Endothelial cell (in vitro differentiated cells): Measurements from ENCODE around the gene MKI67. TPM values are rescaled to one million over a fixed set of nuclear protein-coding genes. Genes with fewer than 3 reads are reported as not detected.

Source experiments
- DNase-seq: peaks from one replicate; pipeline ENCODE4 v3.0.0; 2021; ENCODE audit warnings: low spot score
- H3K27ac Mint-ChIP-seq: one replicate; pipeline ENCODE4 v1.8.0; 2021; ENCODE audit warnings: mixed read lengths, inconsistent platforms; ENCODE audit not compliant: unreplicated experiment
- H3K27me3 Mint-ChIP-seq: one replicate; pipeline ENCODE4 v1.8.0; 2021; ENCODE audit warnings: mild to moderate bottlenecking, moderate library complexity, mixed read lengths, inconsistent platforms; ENCODE audit not compliant: unreplicated experiment
- H3K36me3 Mint-ChIP-seq: one replicate; pipeline ENCODE4 v1.8.0; 2021; ENCODE audit warnings: mild to moderate bottlenecking, low read depth, mixed read lengths, inconsistent platforms; ENCODE audit not compliant: unreplicated experiment
- H3K4me1 Mint-ChIP-seq: one replicate; pipeline ENCODE4 v1.8.0; 2021; ENCODE audit warnings: mild to moderate bottlenecking, mixed read lengths, inconsistent platforms; ENCODE audit not compliant: unreplicated experiment
- H3K4me3 Mint-ChIP-seq: one replicate; pipeline ENCODE4 v1.8.0; 2021; ENCODE audit warnings: mild to moderate bottlenecking, mixed read lengths, inconsistent platforms; ENCODE audit not compliant: unreplicated experiment
- H3K9me3 Mint-ChIP-seq: one replicate; pipeline ENCODE4 v1.8.0; 2021; ENCODE audit warnings: mixed read lengths, inconsistent platforms; ENCODE audit not compliant: unreplicated experiment
- CTCF ChIP-seq: fragments of 200-600 bp; sonication (generic); IDR thresholded peaks from one replicate; pipeline ENCODE4 v1.5.0; 2021; ENCODE audit warnings: antibody characterized with exemption; ENCODE audit not compliant: unreplicated experiment
- total RNA-seq: library from RNA; stranded (reverse); fragmentation: NEBNext Ultra II Directional; extraction: Animal tissue kit (Norgen Biotek cat#: 25700); gene quantifications from one replicate; pipeline ENCODE4 v1.2.1, GENCODE V29; 2021; ENCODE audit not compliant: unreplicated experiment

Gene MKI67
- total RNA-seq, 1 donor from 2014 or later = 19.7 TPM

GRCh38 chr10:128152741-128153580, 26.7 kb upstream of the MKI67 start:
- peaks cover 9% of the 10 kb centered on the region for H3K4me1 Mint-ChIP-seq
- no peak for DNase-seq
- no peaks in the 10 kb centered on the region for H3K27me3 Mint-ChIP-seq
- no peak for TF ChIP-seq CTCF
- H3K36me3 Mint-ChIP-seq = no peaks in the 10 kb centered on the region
- no peaks in the 10 kb centered on the region for H3K9me3 Mint-ChIP-seq
- no peak overlapping the region for H3K27ac Mint-ChIP-seq
- H3K4me3 Mint-ChIP-seq = no peak overlapping the region

GRCh38 chr10:128151031-128151430, 24.8 kb upstream of the MKI67 start:
- Mint-ChIP-seq H3K27ac (no peak overlapping the region), H3K27me3 (peaks cover 4% of the 10 kb centered on the region), H3K4me1 (peaks cover 9% of the 10 kb centered on the region), H3K9me3 (no peaks in the 10 kb centered on the region), H3K4me3 (peak overlapping the region; percentile 74), H3K36me3 (no peaks in the 10 kb centered on the region)
- TF ChIP-seq CTCF = no peak
- DNase-seq = no peak

GRCh38 chr10:128150561-128150960, 24.3 kb upstream of the MKI67 start:
- Mint-ChIP-seq H3K4me3 (no peak overlapping the region), H3K9me3 (no peaks in the 10 kb centered on the region), H3K4me1 (peaks cover 9% of the 10 kb centered on the region), H3K27ac (no peak overlapping the region), H3K36me3 (no peaks in the 10 kb centered on the region), H3K27me3 (peaks cover 4% of the 10 kb centered on the region)
- DNase-seq = no peak
- no peak for TF ChIP-seq CTCF

GRCh38 chr10:128150045-128150493, 23.8 kb upstream of the MKI67 start:
- Mint-ChIP-seq H3K4me3 (no peak overlapping the region), H3K36me3 (no peaks in the 10 kb centered on the region), H3K9me3 (no peaks in the 10 kb centered on the region), H3K27ac (no peak overlapping the region), H3K27me3 (peaks cover 4% of the 10 kb centered on the region), H3K4me1 (peaks cover 9% of the 10 kb centered on the region)
- peak; percentile 87 for DNase-seq
- peak; percentile 88 for TF ChIP-seq CTCF

GRCh38 chr10:128149267-128150014, 23.2 kb upstream of the MKI67 start:
- Mint-ChIP-seq H3K4me3 (peak overlapping the region; percentile 56), H3K27me3 (peaks cover 4% of the 10 kb centered on the region), H3K27ac (no peak overlapping the region), H3K4me1 (peaks cover 9% of the 10 kb centered on the region), H3K36me3 (no peaks in the 10 kb centered on the region), H3K9me3 (no peaks in the 10 kb centered on the region)
- no peak for TF ChIP-seq CTCF
- no peak for DNase-seq
